ENCODE data around the gene TBC1D14. TPM values are rescaled to one million over a fixed set of nuclear protein-coding genes. Genes with fewer than 3 reads are reported as not detected.
A peak's percentile ranks its signal among the peaks of the same experiment; 100 is the strongest.

Gene TBC1D14
- total RNA-seq, 1 experiment from 2014 or later, result 36.3 TPM

- CTCF ChIA-PET, result interaction anchor here (0.7 kb wide), 1 partner anchor 60 kb away, joined by 5 read pairs; no protein-coding TSS in a partner anchor
- peak; percentile 29; the same call in 1 of the 2 replicates for ATAC-seq
- in situ Hi-C loops (cut with HindIII; ENCODE audit: low pct_unique_long_range_greater_than_20kb, low sequenced_read_pairs), result no loop called here
Measured at GRCh38 chr4:6914448-6914847, 4.8 kb downstream of the TBC1D14 start.

More at GRCh38 chr4:6914448-6914847, 4.8 kb downstream of the TBC1D14 start:
- Histone ChIP-seq H3K27ac (ENCODE audit: low read length) (peak overlapping the region; percentile 69), H3K27me3 (ENCODE audit: control insufficient read depth, insufficient read depth, low read length) (no peaks in the 10 kb centered on the region), H3K4me3 (ENCODE audit: low read depth in 2 of 2, low read length in 2 of 2) (no peak overlapping the region), H3K4me1 (ENCODE audit: control insufficient read depth, insufficient read depth, low read length) (peaks cover 50% of the 10 kb centered on the region), H3K36me3 (ENCODE audit: control insufficient read depth, insufficient read depth, low read length) (no peaks in the 10 kb centered on the region), H3K9me3 (ENCODE audit: control insufficient read depth, insufficient read depth, low read depth, low read length) (no peaks in the 10 kb centered on the region)
- POLR2A ChIA-PET, result no interaction called here
- intact Hi-C loops (cut with micrococcal nuclease; ENCODE audit: unreplicated experiment), result no loop called here
- no peak for DNase-seq (ENCODE audit: low read depth, low spot score)
- BruUV-seq (replicated peaks), result no TSS peak
- TF ChIP-seq POLR2AphosphoS5 (IDR thresholded peaks at IDR 0.05; ENCODE audit: low read depth, low read length) (no peak), SIN3A (IDR thresholded peaks at IDR 0.05; ENCODE audit: borderline replicate concordance, insufficient read depth, low read depth, low read length) (no peak), CTCF (IDR thresholded peaks at IDR 0.05) (no peak), REST (IDR thresholded peaks at IDR 0.05; ENCODE audit: insufficient read depth in 1 of 2, low read depth in 2 of 2, low read length in 1 of 2) (no peak), TCF7L2 (IDR thresholded peaks at IDR 0.05; ENCODE audit: low read depth, low read length) (no peak)
